Mucosa of descending colon (tissue), 3 donors: ENCODE measurements around the gene TMEM179B. TPM values are rescaled to one million over a fixed set of nuclear protein-coding genes. Genes with fewer than 3 reads are reported as not detected.

Experiments
- ATAC-seq: fragments of 200-7000 bp; cut with Tn5 transposase; one replicate; pipeline ENCODE4 v1.9.1; 2020; ENCODE audit warnings: mild to moderate bottlenecking, moderate library complexity
- DNase-seq, 3 donors: peaks; one replicate each; pipeline ENCODE4 v3.0.0-alpha.2; 2020
- H3K36me3 ChIP-seq: fragments of 200-600 bp; one replicate; pipeline ENCODE4 v1.8.0; 2021; ENCODE audit warnings: low read depth, mild to moderate bottlenecking
- H3K4me1 ChIP-seq: fragments of 200-600 bp; one replicate; pipeline ENCODE4 v1.8.0; 2021; ENCODE audit warnings: low read depth, mild to moderate bottlenecking
- H3K4me3 ChIP-seq: fragments of 200-600 bp; one replicate; pipeline ENCODE4 v1.8.0; 2021; ENCODE audit warnings: mild to moderate bottlenecking
- H3K9me3 ChIP-seq: fragments of 200-600 bp; one replicate; pipeline ENCODE4 v1.8.0; 2021; ENCODE audit warnings: mild to moderate bottlenecking
- CTCF ChIP-seq: fragments of 200-600 bp; IDR thresholded peaks from one replicate; pipeline ENCODE4 v1.8.0; 2022; ENCODE audit warnings: antibody characterized with exemption, mild to moderate bottlenecking
- intact Hi-C, 2 donors: fragments of 100-400 bp; cut with DNase I in 1 of 2; cut with micrococcal nuclease in 1 of 2; formaldehyde crosslinking; loops; one replicate each; pipeline versions ENCODE4 v1.11.0 to v1.11.1; 2022; cut with DNase I, micrococcal nuclease
- total RNA-seq, 3 donors: library from RNA; stranded (reverse); fragmentation: NEBNext Ultra II Directional in 2 of 3; extraction: Animal tissue kit (Norgen Biotek cat#: 25700) in 2 of 3; gene quantifications; one replicate each; pipeline versions ENCODE4 v1.2.1 to v1.2.4, GENCODE V29; 2021 to 2023
- donor health status: DM: no; HTN: no; CAD: no; lungs with moderate emphysema.
- donor health status: DM: no; HTN: no; CAD: no.
- donor health status: DM: no; HTN: yes; CAD: no.

The TMEM179B gene
- total RNA-seq, 3 donors from 2014 or later, result 39.8 to 62.2 (median 54.0) TPM

- intact Hi-C loops, result no loop called here
- H3K9me3 ChIP-seq, result no peaks in the 10 kb centered on the region
- H3K4me3 ChIP-seq, result no peak overlapping the region
- no peaks in the 10 kb centered on the region for H3K36me3 ChIP-seq
- no peak for TF ChIP-seq CTCF
- no peak for ATAC-seq
- H3K4me1 ChIP-seq, result peaks cover 9% of the 10 kb centered on the region
- no peak for DNase-seq
Measured at GRCh38 chr11:62782753-62783152, 4.4 kb upstream of the TMEM179B start.

GRCh38 chr11:62786318-62787004, 741 bp upstream of the TMEM179B start:
- DNase-seq, result peak; percentile 92 to 93 (median 93)
- ATAC-seq, result peak; percentile 84
- H3K4me3 ChIP-seq, result peak overlapping the region; percentile 98
- H3K4me1 ChIP-seq, result peaks cover 32% of the 10 kb centered on the region
- no peaks in the 10 kb centered on the region for H3K9me3 ChIP-seq
- H3K36me3 ChIP-seq, result no peaks in the 10 kb centered on the region
- intact Hi-C loops, result loop anchor here in 1 of 2 donors (2.0 kb wide), 1 partner anchor 76 kb away; no protein-coding TSS in a partner anchor
- peak; percentile 95 for TF ChIP-seq CTCF

- H3K4me1 ChIP-seq, result peaks cover 38% of the 10 kb centered on the region
- intact Hi-C loops, result no loop called here
- no peak overlapping the region for H3K4me3 ChIP-seq
- TF ChIP-seq CTCF, result no peak
- no peak for ATAC-seq
- DNase-seq, result peak in 1 of 3 donors; percentile 28
- H3K9me3 ChIP-seq, result no peaks in the 10 kb centered on the region
- peaks cover 3% of the 10 kb centered on the region for H3K36me3 ChIP-seq
Measured at GRCh38 chr11:62788991-62789390, 1.8 kb downstream of the TMEM179B start.

GRCh38 chr11:62789576-62789975, 2.4 kb downstream of the TMEM179B start:
- TF ChIP-seq CTCF, result no peak
- no peak overlapping the region for H3K4me3 ChIP-seq
- ATAC-seq (no peak), DNase-seq (no peak)
- H3K36me3 ChIP-seq, result peaks cover 3% of the 10 kb centered on the region
- peaks cover 38% of the 10 kb centered on the region for H3K4me1 ChIP-seq
- H3K9me3 ChIP-seq, result no peaks in the 10 kb centered on the region
- intact Hi-C loops, result no loop called here

- TF ChIP-seq CTCF, result no peak
- intact Hi-C loops, result loop anchor here in 1 of 2 donors (5.0 kb wide), 1 partner anchor 71 kb away; no protein-coding TSS in a partner anchor
- peaks cover 29% of the 10 kb centered on the region for H3K4me1 ChIP-seq
- DNase-seq (peak; percentile 93 to 94 (median 93)), ATAC-seq (peak; percentile 84)
- peak within 1 kb of the TSS; percentile 82 for H3K4me3 ChIP-seq
- H3K9me3 ChIP-seq, result no peaks in the 10 kb centered on the region
- H3K36me3 ChIP-seq, result peaks cover 3% of the 10 kb centered on the region
Measured at GRCh38 chr11:62791501-62792201, 4.4 kb downstream of the TMEM179B start, which contains the start of gene TMEM223. Gene TMEM223, minus strand, starts transcription at chr11:62792006. Its CDS starts 12 bp downstream, at chr11:62791994.
